CD4-positive, alpha-beta T cell treated with Interleukin-12 subunit alpha and Interleukin-12 subunit beta, for 1 hour (primary cell): Measurements from ENCODE around the gene PRKCE.

Experiments
- DNase-seq: peaks from one replicate; pipeline ENCODE4 v3.0.0-alpha.2; 2020

PRKCE gene

DNA sequence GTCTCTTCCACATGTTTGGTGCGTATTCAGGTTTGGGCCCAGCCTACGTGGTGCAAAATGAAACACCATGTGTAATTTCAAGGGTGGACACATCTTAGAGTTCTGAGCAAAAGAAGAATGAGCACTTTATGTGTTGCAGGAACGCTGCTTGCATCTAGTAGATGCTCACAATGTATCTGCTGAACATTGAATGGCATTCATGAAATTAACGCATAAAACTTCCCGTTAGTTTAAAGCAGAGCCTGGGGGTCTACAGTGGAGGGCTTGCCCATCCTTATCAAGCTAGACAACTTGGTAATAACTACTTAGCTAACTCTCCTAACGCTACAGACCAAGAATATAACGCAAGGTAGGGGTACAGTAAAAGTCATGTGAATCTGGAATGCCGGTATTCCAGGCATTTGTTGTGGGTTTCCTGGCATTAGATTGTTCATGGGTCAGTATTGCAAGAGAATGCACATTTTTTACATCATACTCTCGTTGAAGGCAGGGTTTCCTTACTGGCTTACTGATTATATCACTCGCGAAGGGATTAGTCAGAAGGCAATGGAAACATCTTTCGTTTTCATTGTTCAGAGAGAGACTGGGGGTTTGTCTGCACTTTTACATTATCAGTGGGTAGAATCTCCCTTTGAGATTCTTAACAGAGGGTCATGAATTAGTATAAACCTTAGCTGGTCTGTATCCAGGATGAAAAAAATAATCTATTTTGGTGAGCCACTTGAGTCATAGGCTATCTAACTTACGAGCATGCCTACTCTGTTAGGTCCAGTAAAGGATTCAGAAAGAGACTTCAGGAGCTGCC lies 416.2 kb downstream of the PRKCE start:
- no peak for DNase-seq

- no peak for DNase-seq
Observed at GRCh38 chr2:46068636-46069035, 417.2 kb downstream of the PRKCE start.

DNA sequence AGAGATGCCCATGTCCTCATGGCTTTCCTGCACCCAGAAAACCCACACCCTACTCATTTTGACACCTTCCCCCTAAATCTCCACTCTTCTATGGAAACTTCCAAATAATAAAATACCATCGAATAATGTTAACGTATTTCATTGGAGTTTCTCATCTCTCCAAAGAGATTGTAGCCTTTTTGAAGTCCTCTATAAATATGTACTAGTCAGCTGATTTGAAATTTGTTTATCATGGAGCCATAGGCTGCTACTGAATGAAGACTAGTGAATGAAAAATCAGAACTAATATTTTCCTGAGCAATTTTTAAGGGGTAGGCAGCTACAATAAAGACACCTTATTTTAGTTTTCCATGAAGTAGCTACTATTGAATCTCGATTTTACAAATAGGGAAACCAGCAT lies 419.6 kb downstream of the PRKCE start:
- DNase-seq = no peak

GRCh38 chr2:46072101-46072820 lies 420.8 kb downstream of the PRKCE start:
- no peak for DNase-seq

DNA sequence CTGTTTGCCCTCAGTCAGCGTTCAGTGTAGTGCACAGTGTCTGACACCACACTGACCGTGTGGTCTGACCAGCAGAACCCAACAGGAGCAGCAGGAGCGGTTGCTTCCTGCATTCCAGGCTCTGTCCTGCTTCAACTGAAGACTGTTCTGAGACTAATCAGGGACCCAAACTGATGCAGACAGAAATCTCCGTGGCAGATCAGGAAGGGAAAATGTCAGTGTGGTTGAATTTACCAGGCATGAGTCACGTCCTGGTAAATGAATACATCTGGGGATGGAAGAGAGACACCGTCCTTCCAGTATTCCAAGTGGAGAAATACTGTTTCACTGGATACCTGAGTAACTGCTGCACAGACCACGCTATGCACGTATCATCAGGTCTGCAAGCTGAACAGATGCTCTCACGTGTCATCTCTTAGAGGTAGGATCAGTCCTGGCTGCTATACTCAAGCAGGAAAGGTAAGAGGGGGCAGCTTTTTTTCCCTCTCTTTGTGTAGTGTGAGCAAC lies 422.1 kb downstream of the PRKCE start:
- DNase-seq = no peak

GRCh38 chr2:46074501-46074900 lies 423.0 kb downstream of the PRKCE start:
- DNase-seq = no peak

DNA sequence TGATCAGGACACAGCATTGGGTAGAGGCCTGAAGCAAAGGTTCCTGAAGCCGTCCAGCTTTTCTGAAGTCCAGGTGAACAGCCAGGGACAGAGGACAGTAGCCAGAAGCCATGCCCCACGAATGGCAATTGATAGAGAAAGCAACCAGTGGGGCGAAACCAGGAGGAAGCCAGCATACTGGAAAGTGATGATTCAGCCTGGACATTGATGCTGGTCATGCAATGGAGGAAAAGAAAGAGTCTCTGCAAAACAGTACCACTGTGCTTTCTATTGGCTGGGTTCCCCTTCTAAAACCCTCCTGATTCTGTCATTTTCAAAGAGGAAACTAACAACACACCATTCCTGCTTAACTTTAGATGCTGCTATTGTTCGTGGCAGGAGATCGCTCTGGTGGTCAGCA lies 424.4 kb downstream of the PRKCE start:
- DNase-seq = no peak

DNA sequence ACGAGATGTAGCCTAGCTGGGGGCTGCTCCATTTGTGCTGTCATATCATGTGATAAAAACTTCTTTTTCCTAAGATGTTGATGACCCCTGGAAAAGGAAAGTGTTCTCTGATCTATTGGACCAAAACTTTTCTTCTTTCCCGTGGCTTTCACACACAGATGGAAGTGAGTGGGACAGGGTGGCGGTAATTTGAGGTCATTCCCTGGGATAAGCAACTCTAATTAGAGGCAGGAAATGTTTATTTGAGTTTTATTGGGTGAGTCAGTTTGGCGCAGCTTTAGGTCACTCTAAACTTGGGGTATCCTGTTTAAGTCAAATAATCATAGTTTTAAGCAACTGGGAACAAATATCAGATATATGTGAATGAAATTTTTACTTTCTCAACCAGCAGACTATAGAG lies 424.8 kb downstream of the PRKCE start:
- no peak for DNase-seq

DNA sequence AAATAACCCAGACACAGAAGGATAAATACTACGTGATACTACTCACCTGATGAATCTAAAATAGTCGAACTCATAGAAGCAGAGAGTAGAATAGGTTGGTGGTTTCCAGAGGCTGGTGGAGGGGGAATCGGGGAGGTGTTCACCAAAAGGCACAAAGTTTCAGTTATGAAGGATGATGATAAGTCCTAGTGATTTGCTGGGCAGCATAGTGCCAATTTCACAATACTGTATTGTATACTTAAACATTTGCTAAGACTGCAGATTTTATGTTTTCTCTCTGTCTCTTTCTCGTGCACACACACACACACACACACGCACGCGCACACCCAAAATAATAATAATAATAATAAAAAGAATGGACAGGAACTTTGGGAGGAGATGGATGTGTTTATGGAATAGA lies 425.4 kb downstream of the PRKCE start:
- DNase-seq = no peak

DNA sequence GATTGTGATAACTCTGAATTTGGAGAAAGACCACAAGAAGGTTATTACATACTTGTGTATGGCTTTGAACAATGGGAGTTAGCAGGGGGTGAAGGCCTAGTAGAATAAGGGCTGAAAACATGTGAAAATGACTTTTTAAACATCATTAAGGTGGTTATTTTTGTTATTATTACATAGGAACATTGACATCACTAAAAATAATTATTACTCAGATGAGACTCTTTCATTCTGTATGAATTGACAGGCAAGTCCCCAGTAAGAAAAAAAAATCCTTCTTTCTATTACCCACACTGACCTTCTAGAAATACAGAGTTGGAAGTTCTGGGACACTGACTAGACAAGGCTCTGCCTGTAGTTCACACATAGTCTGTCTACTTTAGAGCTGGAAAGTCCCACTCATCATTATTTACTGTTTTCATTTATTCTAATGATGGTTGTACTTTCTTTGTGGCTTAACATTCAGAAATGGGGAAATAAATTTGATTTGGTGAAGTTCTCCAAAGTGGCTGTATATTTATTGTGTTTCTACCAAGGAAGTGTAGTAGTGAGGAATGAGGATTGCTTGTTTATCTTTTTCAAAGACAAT lies 426.1 kb downstream of the PRKCE start:
- DNase-seq = no peak

DNA sequence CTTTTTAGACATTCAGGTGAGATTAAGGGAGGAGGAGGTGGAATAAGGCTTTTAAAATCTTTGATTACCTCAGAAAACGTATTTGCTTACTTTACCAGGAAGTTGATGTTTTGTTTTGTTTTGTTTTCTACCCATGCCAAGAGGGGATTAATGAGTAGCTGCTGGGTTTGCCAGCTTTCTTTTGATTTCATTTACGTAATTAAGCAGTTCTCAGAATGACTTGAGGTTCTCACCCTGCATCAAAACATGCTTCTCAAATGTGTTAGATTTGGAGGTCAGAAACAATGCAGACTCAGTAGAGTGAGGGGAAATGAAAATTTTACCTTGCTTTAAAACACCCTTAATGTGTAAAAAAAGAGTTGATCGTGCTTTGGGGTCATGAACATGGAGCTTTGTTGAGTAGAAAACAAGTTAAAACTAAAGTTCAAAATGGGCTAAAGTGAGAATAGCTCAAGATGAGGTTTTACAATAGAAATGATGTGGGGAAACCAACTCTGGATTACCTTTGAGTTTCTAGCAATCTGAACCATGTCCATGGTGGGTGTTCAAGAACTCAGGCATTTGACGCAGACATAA lies 428.6 kb downstream of the PRKCE start:
- no peak for DNase-seq

DNA sequence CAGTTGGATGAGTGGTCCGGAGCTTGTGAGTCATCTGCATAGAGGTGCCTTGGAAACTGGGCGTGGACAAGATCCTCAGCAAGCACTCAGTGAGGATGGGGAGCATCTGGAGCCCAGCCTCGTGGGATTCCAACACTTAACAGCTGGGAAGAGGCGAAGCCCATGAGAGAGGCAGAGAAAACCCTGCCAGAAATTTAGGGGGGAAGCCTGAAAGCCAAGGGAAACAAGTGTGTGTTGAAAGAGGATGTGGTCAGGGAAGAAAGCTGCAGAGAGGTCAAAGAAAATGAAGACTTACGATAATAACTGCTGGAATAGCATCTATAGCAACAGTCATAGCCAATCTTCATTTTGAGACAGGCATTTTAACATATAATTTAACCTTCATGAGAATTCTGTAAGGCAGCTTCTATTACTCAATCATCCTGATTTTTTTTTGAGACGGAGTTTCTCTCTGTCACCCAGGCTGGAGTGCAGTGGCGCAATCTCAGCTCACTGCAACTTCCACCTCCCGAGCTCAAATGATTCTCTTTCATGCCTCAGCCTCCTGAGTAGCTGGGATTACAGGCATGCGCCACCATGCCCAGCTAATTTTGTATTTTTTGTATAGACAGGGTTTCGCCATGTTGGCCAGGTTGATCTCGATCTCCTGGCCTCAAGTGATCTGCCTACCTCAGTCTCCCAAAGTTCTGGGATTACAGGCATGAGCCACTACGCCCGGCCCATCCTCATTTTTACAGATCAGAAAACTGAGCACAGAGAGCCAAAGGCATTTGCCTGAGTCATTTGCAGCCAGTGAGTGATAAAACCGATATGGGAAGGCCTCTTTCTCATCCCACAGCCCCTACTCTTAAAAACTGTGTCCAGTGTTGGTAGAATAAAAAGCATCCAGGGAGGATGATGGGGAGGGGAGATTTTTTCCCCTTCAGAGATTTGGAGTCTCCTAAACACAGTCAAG lies 431.3 kb downstream of the PRKCE start:
- DNase-seq = no peak

GRCh38 chr2:46086578-46087070 lies 435.1 kb downstream of the PRKCE start:
- no peak for DNase-seq

DNA sequence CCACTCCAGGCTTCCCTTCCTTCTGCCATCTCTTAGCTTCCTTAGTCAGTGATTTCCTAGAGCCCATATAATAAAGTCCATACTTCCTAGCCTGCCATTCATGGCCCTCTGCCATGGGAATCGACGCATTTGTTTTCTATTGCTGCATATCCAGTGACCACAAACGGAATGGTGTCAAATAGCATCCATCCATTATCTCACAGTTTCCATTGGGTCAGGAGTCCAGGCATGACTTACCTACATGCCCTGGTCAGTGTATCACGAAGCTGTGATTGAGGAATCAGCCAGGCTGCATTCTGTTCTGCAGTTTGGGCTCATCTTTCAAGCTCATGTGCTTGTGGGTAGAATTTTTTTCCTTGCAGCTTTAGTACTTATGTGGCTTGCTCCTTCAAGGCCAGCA lies 436.0 kb downstream of the PRKCE start:
- no peak for DNase-seq

DNA sequence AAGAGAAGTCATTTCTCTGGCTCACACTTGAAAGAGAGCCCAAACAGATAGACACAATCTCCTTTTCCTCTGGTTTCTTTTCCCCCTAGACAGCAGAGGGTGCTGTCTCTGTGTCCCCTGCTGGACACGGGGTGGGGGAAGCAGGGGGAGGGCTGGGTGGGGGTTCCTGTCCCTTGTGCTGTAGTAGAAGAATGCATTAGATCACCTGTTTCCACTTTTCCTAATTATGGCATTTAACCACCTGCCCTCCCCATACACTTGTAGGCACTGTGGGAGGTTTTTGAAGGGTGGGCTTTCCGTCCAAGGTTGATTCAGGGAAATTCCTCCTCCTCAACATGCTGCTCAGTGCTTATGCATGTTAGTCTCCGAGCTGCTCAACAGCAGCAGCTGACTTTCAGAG lies 439.5 kb downstream of the PRKCE start:
- DNase-seq = no peak

DNA sequence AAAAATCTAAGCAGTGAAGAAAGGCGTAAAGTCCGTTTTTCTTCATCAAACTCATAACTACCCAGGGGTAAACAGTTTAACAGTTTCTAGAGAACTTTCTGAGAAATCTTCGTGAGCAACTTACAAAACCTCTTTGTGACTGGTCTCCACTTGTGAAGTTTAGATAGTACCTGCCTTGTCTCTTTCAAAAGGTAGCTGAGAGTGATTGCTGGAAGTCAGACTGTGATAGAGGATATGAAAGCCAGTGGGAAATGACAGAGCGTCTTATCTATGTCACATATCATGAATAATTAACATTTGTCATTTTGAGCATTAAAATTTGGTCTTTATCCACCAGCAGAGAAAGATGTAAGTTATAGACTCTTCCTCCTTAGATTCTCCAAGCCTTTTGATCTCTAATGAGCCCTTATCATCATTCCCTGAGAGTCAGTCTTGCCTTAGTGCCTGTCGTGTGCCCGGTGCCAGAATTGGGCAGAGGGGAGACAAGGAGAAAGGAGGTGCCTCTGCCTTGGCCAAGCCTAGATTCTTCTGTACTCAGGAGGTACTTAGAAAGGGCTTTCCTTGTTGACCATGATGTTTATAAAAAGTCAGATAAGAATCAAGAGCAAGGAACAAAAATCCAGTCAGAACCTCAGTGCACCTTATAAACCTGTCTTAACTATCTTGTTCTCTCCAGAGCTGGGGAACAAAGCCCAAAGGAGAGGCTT lies 440.6 kb downstream of the PRKCE start:
- DNase-seq = no peak

DNA sequence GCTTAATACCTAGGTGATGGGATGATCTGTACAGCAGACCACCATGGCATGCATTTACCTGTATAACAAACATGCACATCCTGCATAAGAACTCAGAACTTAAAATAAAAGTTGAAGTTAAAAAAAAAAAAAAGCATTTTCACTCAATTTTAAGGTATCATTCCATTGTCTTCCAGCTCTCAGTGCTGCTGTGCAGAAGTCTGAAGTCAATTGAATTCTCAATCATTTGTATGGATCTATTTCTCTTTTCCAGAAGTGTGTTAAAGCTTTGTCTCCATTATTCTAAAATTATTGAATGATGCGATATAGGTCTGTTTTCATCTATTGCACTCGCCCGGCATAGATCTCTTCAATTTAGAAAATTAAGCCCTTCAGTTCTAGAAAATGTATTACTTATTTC lies 443.2 kb downstream of the PRKCE start:
- DNase-seq = no peak

DNA sequence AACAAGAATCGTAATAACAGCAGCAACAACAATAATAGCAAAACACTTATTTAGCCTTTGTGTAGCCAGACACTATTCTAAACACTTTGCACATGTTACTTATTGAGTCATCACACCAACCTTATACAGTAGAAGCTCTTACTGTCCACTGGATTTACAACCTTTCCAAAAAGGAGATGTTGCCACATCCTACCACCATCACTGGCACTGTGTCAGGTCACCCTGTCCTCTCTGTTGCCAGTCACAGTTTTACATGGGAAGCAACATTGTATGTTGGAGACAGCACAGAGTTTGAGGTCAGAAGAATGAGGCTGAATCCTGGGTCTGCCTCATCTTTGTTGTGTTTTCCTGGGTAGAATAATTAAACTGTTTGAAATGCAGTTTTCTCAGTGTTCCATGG lies 444.4 kb downstream of the PRKCE start:
- no peak for DNase-seq

DNA sequence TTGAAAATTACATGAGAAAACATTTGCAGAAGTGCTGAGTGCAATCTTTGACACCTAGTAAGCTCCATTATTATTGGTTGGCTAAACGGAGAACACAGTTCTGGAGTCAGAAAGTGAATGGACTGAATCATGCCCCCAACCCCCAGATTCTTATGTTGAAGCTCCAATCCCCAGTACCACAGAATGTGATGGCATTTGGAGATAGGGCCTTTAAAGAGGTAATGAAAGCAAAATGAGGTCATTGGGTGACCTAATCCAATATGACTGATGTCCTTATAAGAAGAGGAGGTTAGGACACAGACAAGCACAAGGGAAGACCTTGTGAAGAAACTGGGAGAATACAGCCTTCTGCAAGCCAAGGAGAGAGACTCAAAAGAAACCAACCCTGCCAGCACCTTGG lies 444.8 kb downstream of the PRKCE start:
- no peak for DNase-seq

DNA sequence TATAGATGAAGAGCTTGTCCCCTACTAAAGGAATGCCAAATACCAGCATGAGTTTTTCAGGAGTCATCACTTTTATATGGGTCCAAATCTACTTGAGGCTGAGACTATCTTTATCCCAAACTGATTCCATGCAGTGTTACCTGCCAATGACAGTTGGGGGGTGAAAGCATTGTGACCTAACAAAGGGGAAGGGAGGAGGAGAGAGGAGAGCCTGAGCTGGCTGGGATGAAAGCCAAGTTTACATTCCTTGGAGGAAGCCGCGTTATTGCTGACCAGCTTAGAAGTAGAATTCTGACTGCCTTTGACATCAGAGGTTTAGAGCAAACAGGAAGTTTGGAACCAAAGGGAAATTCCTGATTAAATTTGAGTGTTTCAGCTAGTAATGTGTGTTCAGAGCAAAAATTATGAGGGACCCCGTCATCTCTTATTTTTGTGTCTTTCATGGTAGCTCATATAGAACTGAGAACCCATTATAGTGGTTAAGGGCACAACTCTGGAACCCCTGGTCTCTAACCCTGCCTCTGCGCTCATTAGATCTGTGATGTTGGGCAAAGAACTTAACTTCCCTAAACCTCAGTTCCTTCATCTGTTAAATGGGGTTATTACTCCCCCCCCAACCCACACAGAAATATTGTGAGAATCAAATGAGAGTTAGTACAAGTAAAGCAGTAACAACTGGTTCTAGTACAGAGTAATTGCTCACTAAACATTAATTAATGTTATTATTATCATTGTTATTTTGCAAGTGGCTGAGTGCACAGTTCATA lies 446.4 kb downstream of the PRKCE start:
- DNase-seq = no peak

GRCh38 chr2:46098621-46099062 lies 447.2 kb downstream of the PRKCE start:
- no peak for DNase-seq
